ENCODE data around the gene PCK1.

The PCK1 gene

GRCh38 chr20:57536771-57537724 is 23.9 kb upstream of the PCK1 start:
- no peak for DNase-seq

GRCh38 chr20:57537822-57538221 is 23.1 kb upstream of the PCK1 start:
- no peak for DNase-seq

GRCh38 chr20:57539889-57540288 is 21.0 kb upstream of the PCK1 start:
- DNase-seq, result no peak

- no peak for DNase-seq
Measured at GRCh38 chr20:57540890-57541580, 19.9 kb upstream of the PCK1 start.

GRCh38 chr20:57543754-57544153 is 17.2 kb upstream of the PCK1 start:
- DNase-seq, result no peak

GRCh38 chr20:57544838-57545564 is 15.9 kb upstream of the PCK1 start:
- DNase-seq, result no peak

- DNase-seq, result peak; percentile 10
Measured at GRCh38 chr20:57545927-57546662, 14.8 kb upstream of the PCK1 start.

GRCh38 chr20:57546956-57547649 is 13.8 kb upstream of the PCK1 start:
- no peak for DNase-seq

GRCh38 chr20:57548177-57549058 is 12.5 kb upstream of the PCK1 start:
- DNase-seq, result no peak

- no peak for DNase-seq
Measured at GRCh38 chr20:57552471-57552870, 8.4 kb upstream of the PCK1 start.

- no peak for DNase-seq
Measured at GRCh38 chr20:57553376-57554018, 7.4 kb upstream of the PCK1 start.

GRCh38 chr20:57555457-57556184 is 5.3 kb upstream of the PCK1 start:
- DNase-seq, result no peak

GRCh38 chr20:57556980-57557274 is 4.0 kb upstream of the PCK1 start:
- no peak for DNase-seq

GRCh38 chr20:57557926-57558613 is 2.8 kb upstream of the PCK1 start:
- no peak for DNase-seq

- DNase-seq, result no peak
Measured at GRCh38 chr20:57558614-57559288, 2.2 kb upstream of the PCK1 start.

- no peak for DNase-seq
Measured at GRCh38 chr20:57559289-57559634, 1.6 kb upstream of the PCK1 start.

- no peak for DNase-seq
Measured at GRCh38 chr20:57559658-57560553, 1.0 kb upstream of the PCK1 start.

Data from RPMI8226 (cell line).